Muscle of back (tissue), 11 donors: ENCODE data around the gene ELF3. TPM values are rescaled to one million over a fixed set of nuclear protein-coding genes. Genes with fewer than 3 reads are reported as not detected.
"Not testable (repeated sequence)": the region's sequence is repeated elsewhere in the genome, so short reads cannot be mapped to it uniquely, and the experiment has no call there.

Experiments
- DNase-seq, 3 donors: peaks; one replicate each; pipeline versions ENCODE4 v3.0.0 to v3.0.0-alpha.2; 2013
- polyA plus RNA-seq, 10 donors: library from polyadenylated mRNA; unstranded; fragments of 120-200 nt; gene quantifications; one replicate each; pipeline ENCODE4 v1.2.1, GENCODE V29; 2013; ENCODE audit not compliant: insufficient read length in 10 of 10

Gene ELF3
- polyA plus RNA-seq, 10 donors = 0.21 to 1.4 (median 0.60) TPM; not detected in 2

- DNase-seq = no peak
Measured at GRCh38 chr1:202007805-202008489, 2.4 kb upstream of the ELF3 start.

GRCh38 chr1:202009326-202010179 is 834 bp upstream of the ELF3 start:
- peak; percentile 73 to 90 (median 85) for DNase-seq

GRCh38 chr1:202011994-202012393 is 1.6 kb downstream of the ELF3 start:
- DNase-seq = no peak

- DNase-seq = no peak
Measured at GRCh38 chr1:202012544-202013478, 2.4 kb downstream of the ELF3 start.

- no peak for DNase-seq
Measured at GRCh38 chr1:202013603-202014002, 3.2 kb downstream of the ELF3 start.

GRCh38 chr1:202014060-202014459 is 3.7 kb downstream of the ELF3 start:
- no peak for DNase-seq

- no peak for DNase-seq
Measured at GRCh38 chr1:202014915-202015661, 4.7 kb downstream of the ELF3 start.

GRCh38 chr1:202015662-202015937 is 5.2 kb downstream of the ELF3 start:
- DNase-seq = no peak

GRCh38 chr1:202016022-202016810 is 5.8 kb downstream of the ELF3 start:
- peak in 1 of 3 donors; percentile 43 for DNase-seq

- DNase-seq = peak in 2 of 3 donors; percentile 33 to 46
Measured at GRCh38 chr1:202016811-202017748, 6.7 kb downstream of the ELF3 start.

- no peak for DNase-seq
Measured at GRCh38 chr1:202017749-202018467, 7.5 kb downstream of the ELF3 start.

GRCh38 chr1:202018468-202019234 is 8.3 kb downstream of the ELF3 start:
- no peak for DNase-seq

- DNase-seq = not testable (repeated sequence)
Measured at GRCh38 chr1:202019235-202019558, 8.8 kb downstream of the ELF3 start.

GRCh38 chr1:202023001-202023433 is 12.6 kb downstream of the ELF3 start:
- no peak for DNase-seq

GRCh38 chr1:202029171-202029665 is 18.8 kb downstream of the ELF3 start:
- DNase-seq = peak in 1 of 3 donors; percentile 64

- DNase-seq = no peak
Measured at GRCh38 chr1:202029727-202030126, 19.3 kb downstream of the ELF3 start.

- no peak for DNase-seq
Measured at GRCh38 chr1:202031796-202032195, 21.4 kb downstream of the ELF3 start.
